HG02885 (cell line): Measurements from ENCODE around the gene MLST8.
A peak's percentile ranks its signal among the peaks of the same experiment; 100 is the strongest.

ENCODE experiments used
- ATAC-seq: cut with Tn5 transposase; IDR thresholded peaks from one replicate; pipeline ENCODE4 v1.9.1; 2021; ENCODE audit warnings: mild to moderate bottlenecking; ENCODE audit not compliant: unreplicated experiment, poor library complexity

Gene MLST8

DNA sequence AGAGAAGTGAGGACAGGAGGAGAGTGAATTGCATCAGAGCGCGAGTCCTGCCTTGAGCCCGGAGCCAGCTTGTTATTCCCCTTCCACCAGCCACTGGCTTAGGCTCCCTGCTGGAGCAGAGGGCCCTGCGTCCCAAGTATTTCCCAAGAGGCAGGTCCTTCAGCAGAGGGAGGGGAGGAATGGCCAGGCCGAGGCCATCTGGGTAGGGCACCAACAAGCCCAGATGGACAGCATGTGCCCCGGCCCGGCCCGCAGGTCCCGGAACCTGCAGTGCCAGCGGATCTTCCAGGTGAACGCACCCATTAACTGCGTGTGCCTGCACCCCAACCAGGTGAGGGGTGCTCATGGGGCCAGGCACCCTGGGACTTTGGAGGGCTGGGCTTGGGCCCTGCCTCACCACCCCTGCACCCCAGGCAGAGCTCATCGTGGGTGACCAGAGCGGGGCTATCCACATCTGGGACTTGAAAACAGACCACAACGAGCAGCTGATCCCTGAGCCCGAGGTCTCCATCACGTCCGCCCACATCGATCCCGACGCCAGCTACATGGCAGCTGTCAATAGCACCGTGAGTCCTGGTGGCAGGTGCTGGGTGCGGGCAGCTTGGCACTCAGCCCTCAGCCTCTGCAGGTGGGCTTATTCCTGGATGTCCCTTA is 1.7 kb downstream of the MLST8 start:
- ATAC-seq, result no peak

DNA sequence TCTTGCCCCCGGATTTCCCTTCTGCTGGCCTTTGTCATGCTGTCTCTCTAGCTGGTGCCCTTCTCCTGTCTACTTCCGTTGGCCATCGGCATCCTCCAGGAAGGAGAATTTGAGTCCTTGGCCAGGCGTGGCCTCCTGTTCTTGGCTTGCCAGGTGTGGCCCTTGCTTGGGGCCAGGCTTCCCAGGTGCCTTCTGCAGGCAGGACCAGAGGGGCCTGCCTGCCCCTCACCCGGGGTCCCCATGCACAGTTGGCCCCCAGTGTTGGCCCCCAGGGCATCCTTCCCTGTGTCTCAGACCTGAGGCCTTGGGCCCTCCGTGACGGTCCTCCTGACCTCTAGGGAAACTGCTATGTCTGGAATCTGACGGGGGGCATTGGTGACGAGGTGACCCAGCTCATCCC is 2.6 kb downstream of the MLST8 start:
- ATAC-seq, result no peak

DNA sequence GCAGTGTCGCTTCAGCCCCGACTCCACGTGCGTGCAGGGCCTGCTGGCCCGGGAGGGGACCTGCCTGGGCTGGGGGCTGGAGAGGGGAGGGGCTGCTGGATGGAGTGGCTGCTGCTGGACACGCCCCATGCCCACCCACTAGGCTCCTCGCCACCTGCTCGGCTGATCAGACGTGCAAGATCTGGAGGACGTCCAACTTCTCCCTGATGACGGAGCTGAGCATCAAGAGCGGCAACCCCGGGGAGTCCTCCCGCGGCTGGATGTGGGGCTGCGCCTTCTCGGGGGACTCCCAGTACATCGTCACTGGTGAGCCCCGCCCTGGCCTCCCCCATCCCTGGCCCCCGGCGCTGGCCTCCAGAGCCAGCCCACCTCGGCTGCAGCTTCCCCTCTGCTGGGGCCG is 3.1 kb downstream of the MLST8 start:
- no peak for ATAC-seq

DNA sequence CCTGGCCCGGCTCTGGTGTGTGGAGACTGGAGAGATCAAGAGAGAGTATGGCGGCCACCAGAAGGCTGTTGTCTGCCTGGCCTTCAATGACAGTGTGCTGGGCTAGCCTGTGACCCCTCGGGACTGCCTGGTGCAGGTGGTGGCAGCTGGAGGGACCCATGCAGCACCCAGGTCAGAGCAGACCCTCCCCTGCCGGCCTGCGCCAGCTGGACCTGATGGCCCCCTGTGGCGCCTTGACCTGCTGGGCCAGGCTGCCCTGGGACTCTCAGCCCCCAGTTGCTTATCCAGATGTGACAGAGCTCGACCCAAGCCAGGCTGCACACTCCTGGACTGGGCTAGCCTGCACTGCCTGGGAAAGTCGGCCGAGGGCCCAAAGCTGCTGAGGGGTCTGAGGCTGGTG is 3.5 kb downstream of the MLST8 start:
- ATAC-seq, result no peak

DNA sequence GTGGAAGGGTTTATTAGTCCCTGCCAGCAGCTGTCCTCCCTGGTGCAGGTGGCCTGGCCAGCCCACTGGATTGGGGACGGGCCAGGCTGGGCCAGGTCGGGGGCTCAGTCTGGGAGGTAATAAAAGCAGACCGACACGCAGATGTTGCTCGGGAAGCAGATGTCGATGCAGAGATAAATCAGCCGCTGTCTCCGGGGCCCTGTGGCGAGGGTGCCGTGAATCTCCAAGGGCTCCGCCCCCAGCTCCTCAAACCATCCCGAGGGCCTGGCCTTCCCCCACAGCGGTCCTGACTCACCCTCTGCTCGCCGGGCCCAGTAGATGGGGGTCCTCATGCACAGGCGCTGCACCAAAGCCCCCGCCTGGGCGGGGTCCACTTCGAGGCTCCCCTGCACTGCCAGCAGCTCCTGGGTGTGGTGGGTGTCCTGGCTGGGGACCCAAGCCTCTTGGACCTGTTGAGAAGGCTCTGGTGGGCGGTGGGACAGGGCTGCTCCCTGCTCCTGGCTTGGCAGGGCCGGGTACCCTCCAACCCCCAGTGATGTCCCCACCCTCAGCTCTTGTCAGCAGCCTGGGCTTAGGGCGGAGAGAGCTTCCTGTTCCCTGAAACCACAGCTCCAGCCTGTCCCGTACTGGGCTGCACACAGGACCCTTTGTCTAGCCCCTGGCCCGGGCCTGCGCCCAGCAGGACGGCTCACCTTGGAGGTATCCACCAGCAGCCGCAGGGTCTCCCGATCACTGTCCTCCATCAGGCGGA is 4.2 kb downstream of the MLST8 start:
- no peak for ATAC-seq

DNA sequence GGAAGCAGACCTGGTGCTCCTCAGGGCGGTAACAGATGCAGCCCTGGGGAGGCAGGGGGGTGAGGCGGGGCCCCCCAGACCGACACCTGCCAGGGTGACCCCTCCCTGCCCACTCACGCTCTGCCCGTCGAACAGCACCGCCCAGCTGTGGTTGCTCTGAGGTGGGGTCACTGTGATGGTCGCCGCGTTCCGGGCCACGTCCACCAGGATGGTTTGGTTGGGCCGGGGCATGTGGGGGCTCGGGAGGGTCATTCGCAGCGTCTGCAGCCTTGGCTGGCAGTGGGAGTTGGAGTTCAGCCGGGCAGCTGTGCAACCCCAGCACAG is 4.7 kb downstream of the MLST8 start:
- no peak for ATAC-seq

DNA sequence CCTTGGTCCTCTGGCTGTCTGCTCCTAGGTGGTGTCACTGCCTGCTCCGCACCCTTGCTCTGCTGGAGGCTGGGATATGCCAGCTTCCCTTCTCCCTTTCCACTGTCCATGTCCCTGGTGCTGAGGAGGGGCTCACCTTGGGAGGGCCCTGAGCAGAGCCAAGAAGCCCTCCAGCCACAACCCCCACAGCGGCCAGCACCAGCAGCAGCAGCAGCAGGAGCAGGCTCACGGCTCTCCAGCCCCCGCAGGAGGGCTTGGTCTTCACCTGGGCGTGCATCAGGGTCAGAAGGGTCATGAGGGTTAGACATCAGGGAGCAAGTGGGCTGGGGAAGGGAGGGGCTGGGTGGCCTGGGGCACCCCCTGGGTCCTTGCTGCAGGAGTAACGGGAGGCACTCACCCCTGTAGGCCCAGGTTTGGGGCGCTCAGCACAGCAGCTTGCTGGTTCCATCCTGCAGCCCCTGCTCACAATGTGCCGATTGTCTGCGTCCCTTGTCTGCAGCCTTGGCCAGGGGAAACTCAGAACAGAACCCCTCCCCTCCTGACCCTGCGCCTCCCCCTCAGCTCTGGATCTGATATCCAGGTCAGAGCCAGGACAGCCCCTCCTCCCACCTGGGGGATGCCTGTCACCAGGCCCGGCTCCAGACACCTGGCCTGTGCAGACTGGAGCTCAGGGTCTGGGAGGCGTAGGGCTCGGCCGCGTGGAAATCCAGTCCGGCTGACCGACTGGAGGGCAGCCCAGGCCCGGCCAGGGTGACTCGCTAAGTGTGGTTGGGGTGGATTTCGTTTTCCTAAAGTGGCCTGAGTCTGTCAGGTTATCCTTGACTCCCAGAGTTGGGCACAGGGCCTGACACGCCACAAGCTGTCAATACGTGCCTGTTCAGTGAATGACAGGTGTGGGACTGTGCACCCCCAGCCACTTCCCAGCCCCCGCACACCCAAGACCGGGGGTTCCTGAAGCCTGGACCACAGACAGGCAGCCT is 5.4 kb downstream of the MLST8 start, which contains the start of gene BRICD5:
BRICD5 (minus strand) TSS at position 478 of the 980 bp plus-strand sequence; CDS start at position 448, 30 bp downstream.
- ATAC-seq, result no peak

DNA sequence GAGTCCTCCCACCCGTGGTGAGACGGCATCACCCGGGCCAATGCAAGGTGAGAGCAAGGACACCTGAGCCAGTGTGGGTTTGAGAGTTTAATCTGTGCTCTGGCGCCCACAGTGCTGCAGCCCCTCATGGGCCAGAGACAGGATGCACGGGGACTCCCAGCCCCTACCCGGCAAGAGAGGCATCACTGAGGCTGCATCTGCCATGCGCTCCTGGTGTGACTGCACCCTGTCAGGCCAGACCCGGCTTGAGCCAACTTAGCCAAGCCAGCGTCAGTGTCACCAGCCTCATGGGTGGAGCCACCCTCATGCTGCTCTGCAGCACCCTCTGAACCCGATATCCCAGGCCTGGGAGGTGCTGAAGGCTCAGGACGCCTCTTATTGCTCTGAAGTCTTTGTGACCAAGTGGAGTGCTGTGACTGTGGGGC is 6.7 kb downstream of the MLST8 start:
- ATAC-seq, result no peak

DNA sequence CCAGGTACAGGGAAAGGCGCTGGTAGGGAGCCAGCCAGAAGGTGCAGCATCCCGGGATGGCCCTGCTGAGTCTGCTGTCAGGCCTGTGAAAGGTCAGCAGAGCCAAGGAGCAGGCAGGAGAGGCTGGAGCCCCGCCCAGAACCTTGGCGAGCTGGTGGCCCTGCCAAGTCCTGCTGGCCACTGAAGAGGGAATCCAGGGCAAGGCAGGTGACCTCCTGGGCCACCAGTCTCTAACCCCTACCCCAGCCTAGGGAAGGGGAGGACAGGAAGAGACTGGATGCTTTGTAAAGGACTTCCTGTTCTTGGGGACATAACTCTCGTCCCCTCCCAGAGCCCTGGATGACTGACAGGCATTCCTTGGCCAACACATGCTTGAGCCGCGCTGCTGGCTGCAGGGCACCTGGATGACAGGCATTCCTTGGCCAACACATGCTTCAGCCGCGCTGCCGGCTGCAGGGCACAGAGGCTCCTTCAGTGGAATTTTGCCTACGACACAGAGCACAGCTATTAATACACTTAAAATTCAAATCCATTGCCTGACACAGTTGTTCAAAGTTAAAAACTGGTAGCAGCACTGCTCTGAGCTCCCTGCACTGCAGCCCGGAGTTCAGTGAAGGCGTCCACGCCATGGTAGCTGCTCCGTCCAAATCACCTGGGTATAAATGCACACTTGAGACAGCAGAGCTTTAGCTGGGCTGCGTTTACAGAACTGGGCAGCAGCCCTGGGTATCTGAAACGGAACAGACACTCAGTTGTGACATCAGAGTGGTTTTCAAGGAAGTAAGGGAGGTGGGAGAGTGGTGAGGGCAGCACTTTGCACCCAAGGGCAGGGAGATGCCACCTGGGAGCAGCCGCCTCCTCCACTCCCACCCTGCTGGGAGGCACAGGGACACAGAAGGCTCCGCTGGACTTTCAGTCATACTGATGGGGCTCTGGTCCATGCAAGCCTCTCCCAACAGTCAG is 7.4 kb downstream of the MLST8 start:
- no peak for ATAC-seq

DNA sequence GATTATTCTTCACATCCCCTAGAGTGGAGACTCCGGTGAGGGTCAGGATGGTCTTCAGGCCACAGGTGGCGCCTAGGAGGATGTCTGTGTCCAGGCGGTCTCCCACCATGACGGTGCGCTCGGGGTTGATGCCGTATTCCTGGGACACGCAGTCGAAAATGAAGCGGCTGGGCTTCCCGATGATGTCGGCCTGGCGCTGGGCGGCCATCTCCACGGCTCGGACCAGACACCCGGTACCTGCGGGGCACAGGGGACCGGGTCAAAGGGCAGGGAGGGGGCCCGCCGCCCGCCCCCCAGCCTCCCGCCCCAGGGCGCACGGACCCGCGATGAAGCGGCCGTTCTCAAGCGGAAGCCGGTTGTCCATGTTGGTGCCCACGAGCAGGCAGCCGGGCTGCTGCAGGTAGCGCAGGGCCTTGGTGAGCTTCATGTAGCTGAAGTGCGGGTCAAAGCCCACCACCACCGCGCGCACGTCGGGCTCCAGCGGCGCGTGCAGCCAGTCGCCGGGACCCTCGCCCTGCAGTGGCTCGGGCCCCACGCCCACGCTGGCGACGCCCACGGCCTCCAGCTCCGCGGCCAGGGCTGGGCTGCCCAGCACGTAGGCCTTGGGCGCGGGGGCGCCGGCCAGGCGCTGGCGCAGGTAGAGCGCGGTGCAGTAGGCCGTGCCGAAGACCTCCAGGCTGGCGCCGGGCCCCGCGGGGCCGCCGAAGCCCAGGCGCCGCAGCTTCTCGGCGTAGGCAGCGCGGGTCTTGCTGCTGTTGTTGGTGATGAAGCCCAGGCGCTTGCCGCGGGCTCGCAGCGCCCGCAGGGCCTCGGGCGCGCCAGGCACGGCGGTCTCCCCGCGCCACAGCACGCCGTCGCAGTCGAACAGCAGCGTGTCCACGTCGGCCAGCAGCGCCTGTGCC is 8.8 kb downstream of the MLST8 start:
- ATAC-seq, result peak; percentile 13

DNA sequence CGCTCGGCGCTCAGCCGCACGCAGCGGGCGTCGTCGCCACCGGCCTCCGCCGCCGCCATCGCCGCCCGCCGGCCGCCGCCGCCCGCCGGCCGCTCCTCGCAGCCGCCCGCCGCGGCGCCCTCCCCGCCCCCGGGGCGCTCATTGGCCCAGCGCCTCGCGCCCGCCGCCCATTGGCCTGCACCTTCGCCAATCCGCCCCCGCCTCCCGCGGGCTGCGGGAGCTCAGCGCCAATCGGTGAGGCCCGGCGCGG is 9.4 kb downstream of the MLST8 start, which contains the start of gene PGP:
PGP (minus strand) TSS at position 122 of the 250 bp plus-strand sequence; CDS start at position 59, 63 bp downstream.
- ATAC-seq, result peak; percentile 90

DNA sequence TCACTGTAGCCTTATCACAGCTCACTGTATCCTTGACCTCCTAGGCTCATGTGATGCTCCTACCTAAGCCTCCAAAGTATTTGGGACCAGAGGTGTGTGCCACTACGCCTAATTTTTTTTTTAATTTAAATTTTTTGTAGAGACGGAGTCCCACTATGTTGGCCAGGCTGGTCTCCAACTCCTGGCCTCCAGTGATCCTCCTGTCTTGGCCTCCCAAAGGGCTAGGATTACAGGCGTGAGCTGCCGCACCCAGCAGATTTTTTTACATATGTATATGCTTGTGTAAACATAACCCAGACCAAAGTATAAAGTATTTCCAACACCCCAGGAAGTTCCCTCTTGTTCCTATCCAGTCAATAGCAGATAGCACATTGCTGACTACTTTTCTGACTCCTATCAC is 11.1 kb downstream of the MLST8 start:
- no peak for ATAC-seq

DNA sequence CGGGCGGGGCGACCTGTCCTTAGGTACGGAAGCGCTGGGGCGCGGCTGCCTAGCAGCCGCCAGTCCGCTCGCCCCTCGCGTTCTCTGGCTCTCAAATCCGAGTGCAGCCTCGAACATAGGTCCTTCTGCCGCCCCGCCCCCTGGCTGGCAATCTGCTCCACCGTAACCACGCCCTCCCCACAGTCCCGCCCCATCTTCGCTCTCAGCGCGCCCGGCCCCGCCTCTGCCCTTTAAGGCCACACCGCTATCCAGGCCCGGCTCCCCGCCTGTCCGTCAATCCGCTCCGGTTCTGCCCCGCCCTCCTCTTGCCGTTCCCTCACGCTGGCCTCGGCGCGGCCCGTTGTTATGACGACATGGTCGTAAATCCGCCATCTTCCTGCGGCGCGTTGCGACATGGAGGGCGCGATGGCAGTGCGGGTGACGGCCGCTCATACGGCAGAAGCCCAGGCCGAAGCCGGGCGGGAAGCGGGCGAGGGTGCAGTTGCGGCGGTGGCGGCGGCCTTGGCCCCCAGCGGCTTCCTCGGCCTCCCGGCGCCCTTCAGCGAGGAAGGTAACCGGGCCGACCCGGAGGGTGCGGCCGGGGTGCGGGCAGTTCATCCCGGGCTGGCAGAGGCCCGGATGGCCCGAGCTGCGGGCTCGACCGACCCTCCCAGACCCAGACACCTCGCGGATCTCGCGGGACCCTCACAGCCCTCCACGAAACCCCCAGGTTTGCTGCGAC is 18.1 kb downstream of the MLST8 start, which contains the start of gene E4F1:
E4F1 (plus strand) TSS at position 371 of the 721 bp plus-strand sequence; CDS start at position 394, 23 bp downstream.
- peak; percentile 93 for ATAC-seq

DNA sequence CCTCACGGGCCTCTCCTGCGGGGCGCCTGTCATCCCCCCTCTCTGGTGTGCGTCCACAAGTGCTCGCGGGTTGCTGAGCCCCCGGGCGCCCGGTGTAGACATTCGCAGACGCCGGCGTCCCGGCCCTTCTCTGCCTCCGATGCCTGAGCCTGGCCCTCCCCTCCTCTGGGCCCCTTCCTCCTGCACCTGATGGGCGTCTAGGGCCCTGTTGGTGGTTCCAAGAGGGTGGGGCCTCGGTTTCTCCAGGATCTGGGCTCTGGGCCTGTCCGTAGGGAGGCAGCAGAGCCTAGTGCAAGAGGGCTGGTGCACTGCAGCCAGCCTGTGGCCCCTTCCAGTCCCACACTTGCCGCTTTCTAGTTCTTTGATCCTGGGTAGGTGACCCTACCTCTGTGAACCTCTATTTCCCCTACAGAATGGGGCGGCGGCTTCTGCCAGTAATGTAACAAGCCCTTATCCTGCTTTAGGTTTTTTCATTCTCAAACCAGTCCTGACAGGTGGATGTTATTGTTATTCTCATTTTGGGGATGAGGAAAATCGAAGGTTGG is 18.8 kb downstream of the MLST8 start:
- ATAC-seq, result peak; percentile 22

DNA sequence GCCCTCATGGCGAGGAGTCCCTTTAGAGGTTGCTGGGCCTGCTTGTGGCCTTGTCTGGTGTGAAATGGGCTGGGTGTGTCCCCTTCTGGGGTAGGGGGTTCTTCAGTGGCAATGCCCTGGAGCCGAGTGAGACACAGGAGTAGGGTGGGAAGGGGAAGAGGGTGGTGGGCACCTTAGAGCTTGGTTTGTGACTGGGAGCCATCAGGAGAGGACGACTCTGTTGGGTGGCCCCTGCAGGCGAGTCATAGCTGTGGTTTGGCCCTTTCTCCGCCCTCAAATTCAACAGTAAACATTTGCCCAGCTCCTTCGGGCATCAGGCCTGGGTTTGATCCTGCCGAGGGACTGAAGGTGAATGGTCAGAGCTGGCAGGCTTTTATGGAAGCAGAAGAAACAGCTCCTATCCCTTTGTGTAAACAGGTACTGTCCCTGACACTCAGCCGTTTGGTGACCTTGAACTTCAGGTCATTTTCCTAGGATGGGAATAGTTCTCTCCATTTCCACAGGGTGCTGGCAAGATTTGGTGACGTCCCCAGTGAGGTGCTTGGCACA is 21.1 kb downstream of the MLST8 start:
- no peak for ATAC-seq

DNA sequence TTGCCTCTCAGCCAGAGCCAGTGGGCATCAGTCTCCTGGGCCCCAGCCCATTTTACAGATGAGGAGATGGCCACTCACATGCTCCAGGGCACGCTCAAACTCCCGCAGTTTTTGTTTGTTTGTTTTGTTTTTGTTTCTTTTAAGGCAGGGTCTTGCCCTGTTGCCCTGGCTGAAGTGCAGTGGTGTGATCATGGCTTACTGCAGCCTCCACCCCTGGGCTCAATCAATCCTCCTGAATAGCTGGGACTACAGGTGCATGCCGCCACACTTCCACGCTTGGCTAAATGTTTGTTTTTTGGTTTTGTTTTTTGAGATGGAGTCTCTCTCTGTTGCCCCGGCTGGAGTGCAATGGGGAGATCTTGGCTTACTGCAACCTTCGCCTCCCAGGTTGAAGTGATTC is 21.7 kb downstream of the MLST8 start:
- ATAC-seq, result no peak

DNA sequence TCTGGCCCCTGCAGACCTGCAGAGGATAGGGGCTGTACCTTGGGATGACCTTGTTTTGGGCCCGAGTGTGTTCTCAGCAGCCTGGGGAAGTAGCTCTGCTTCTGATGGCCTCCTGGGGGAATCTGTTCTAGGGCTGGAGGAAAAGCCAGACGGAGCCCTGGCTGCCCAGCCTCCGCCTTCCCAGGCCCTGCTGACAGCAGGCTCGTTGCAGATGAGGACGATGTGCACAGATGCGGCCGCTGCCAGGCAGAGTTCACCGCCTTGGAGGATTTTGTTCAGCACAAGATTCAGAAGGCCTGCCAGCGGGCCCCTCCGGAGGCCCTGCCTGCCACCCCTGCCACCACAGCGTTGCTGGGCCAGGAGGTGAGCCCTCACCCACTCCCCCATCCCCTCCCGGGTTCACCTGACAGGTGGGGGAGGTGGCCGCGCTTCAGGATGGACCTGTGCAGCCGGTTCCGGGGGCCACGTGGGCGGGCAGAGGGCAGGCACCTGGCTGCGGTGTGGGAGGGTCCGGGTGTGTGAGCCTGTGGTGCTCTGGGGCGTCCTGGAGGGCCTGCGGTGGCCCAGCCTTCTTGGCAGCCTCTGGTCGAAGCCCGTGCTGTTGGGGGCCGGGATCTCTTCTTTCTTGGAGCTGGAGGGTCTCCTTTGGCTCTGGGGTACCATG is 23.0 kb downstream of the MLST8 start:
- no peak for ATAC-seq
